Erythroblast (primary cell): Measurements from ENCODE around the gene SCYL1.

Experiments
- GATA1 ChIP-seq: IDR thresholded peaks from 2 replicates; pipeline ENCODE4 v1.6.1; 2011; ENCODE audit warnings: low read depth, mild to moderate bottlenecking, control low read depth, low read length, moderate library complexity
- POLR2A ChIP-seq: IDR thresholded peaks from 2 replicates; pipeline ENCODE4 v1.6.1; 2011; ENCODE audit warnings: mild to moderate bottlenecking, low read length

- no peak for TF ChIP-seq POLR2A
- TF ChIP-seq GATA1: no peak
Observed at GRCh38 chr11:65485920-65486219, 39.0 kb upstream of the SCYL1 start.
